Endodermal cell (in vitro differentiated cells): ENCODE data around the gene HTR3E. TPM values are rescaled to one million over a fixed set of nuclear protein-coding genes. Genes with fewer than 3 reads are reported as not detected.

ENCODE experiments used
- DNase-seq: peaks from one replicate; pipeline ENCODE4 v3.0.0-alpha.2; 2017
- H3K27ac ChIP-seq: 2 replicates; pipeline ENCODE4 v1.5.1; 2013; ENCODE audit warnings: mild to moderate bottlenecking, low read depth, low read length, moderate library complexity
- H3K27me3 ChIP-seq: 2 replicates; pipeline ENCODE4 v1.6.1; 2013; ENCODE audit warnings: mild to moderate bottlenecking, low read length, moderate library complexity; ENCODE audit not compliant: insufficient read depth, control insufficient read depth, poor library complexity, severe bottlenecking
- H3K36me3 ChIP-seq: 2 replicates; pipeline ENCODE4 v1.7.0; 2013; ENCODE audit warnings: mild to moderate bottlenecking, low read length, moderate library complexity; ENCODE audit not compliant: control insufficient read depth, insufficient read depth
- H3K4me1 ChIP-seq: one replicate; pipeline ENCODE4 v1.7.0; 2013; ENCODE audit warnings: low read length; ENCODE audit not compliant: control insufficient read depth, insufficient read depth
- H3K4me3 ChIP-seq: 2 replicates; pipeline ENCODE4 v1.5.1; 2013; ENCODE audit warnings: mild to moderate bottlenecking, low read length, moderate library complexity
- H3K9ac ChIP-seq: 2 replicates; pipeline ENCODE4 v1.6.1; 2013; ENCODE audit warnings: mild to moderate bottlenecking, low read length, moderate library complexity; ENCODE audit not compliant: poor library complexity, severe bottlenecking; ENCODE audit errors: extremely low read depth
- H3K9me3 ChIP-seq: 2 replicates; pipeline ENCODE4 v1.6.1; 2013; ENCODE audit warnings: mild to moderate bottlenecking, low read length, moderate library complexity; ENCODE audit not compliant: control insufficient read depth
- H3K27ac Mint-ChIP-seq: 2 replicates; pipeline ENCODE4 v1.8.0; 2020; ENCODE audit warnings: mixed read lengths
- H3K27me3 Mint-ChIP-seq: 2 replicates; pipeline ENCODE4 v1.8.0; 2021; ENCODE audit warnings: mild to moderate bottlenecking, mixed read lengths; ENCODE audit not compliant: insufficient read depth
- H3K36me3 Mint-ChIP-seq: 2 replicates; pipeline ENCODE4 v1.8.0; 2020; ENCODE audit warnings: low read depth, mixed read lengths
- H3K4me1 Mint-ChIP-seq: 2 replicates; pipeline ENCODE4 v1.8.0; 2020; ENCODE audit warnings: mixed read lengths
- H3K4me3 Mint-ChIP-seq: 2 replicates; pipeline ENCODE4 v1.8.0; 2020; ENCODE audit warnings: mild to moderate bottlenecking, moderate library complexity, mixed read lengths
- H3K9me3 Mint-ChIP-seq: 2 replicates; pipeline ENCODE4 v1.8.0; 2020; ENCODE audit warnings: mild to moderate bottlenecking, mixed read lengths
- WGBS, 2 experiments: methylation state at CpG; one replicate each; pipeline versions ENCODE4 v1.1.5 to v1.1.7; 2013; ENCODE audit warnings: missing lambda C conversion rate in 2 of 2, mixed read lengths in 1 of 2; ENCODE audit not compliant: insufficient coverage in 1 of 2, insufficient read length in 1 of 2; 5-methylcytosine and 5-hydroxymethylcytosine counted together
- total RNA-seq, 2 donors: library from RNA; stranded (reverse); fragmentation: NEBNext Ultra II Directional in 1 of 2; extraction: Animal tissue kit (Norgen Biotek cat#: 25700) in 1 of 2; gene quantifications; 2 replicates in 1 of 2; 3 replicates in 1 of 2; pipeline ENCODE4 v1.2.1, GENCODE V29; 2021
- TF ChIP-seq, protein P1 (sequence below): fragments of 200-600 bp; sonication (generic); conservative IDR thresholded peaks from 2 replicates; pipeline ENCODE4 v1.5.0; 2021; ENCODE audit warnings: antibody characterized with exemption, mild to moderate bottlenecking

The HTR3E gene
- total RNA-seq, 2 donors from 2014 or later, result not detected

DNA sequence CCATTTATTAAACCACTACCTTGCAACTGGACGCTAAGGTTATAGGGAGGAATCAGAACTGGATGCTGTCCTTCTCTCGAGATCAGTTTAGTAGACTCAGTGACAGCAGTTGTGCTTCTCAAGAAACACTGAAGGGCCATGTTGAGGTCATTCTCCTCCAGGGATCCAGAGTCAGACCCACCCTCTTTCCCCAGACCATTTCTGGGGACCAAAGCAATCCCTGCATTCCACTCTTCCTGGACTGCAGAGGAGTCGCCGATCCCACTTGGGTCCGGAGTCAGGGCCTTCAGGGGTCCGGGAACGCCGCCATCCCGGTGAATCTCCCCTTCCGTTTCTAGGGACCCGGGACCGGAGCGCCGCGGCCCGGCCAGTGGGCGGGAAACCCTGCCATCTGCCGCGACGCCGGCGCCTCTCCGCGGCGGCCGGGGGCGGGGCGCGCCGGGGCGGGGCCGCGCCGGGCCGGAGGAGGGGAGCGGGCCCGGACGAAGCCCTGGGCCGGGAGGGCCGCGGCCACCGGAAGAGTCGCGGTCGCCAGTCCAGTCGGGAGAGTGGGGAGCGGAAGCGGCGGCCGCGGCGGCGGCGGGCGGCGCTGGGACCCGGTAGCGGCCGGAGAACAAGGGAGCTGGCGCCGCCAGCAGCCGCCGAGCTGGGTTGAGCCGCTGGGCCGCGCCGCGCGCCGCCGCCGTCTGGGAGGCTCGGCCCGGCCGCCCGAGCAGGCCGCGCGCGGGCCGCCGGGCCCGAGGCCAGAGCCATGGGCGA is 58.2 kb downstream of the HTR3E start, which contains the start of gene DVL3:
TSS of gene DVL3 (plus strand) at position 493 of the 759 bp plus-strand sequence. CDS start at position 752, 259 bp downstream.
- no peaks in the 10 kb centered on the region for H3K27me3 Mint-ChIP-seq
- no peaks in the 10 kb centered on the region for H3K9me3 Mint-ChIP-seq
- H3K4me3 ChIP-seq, result peak within 1 kb of the TSS; percentile 91
- TF ChIP-seq, protein P1, sequence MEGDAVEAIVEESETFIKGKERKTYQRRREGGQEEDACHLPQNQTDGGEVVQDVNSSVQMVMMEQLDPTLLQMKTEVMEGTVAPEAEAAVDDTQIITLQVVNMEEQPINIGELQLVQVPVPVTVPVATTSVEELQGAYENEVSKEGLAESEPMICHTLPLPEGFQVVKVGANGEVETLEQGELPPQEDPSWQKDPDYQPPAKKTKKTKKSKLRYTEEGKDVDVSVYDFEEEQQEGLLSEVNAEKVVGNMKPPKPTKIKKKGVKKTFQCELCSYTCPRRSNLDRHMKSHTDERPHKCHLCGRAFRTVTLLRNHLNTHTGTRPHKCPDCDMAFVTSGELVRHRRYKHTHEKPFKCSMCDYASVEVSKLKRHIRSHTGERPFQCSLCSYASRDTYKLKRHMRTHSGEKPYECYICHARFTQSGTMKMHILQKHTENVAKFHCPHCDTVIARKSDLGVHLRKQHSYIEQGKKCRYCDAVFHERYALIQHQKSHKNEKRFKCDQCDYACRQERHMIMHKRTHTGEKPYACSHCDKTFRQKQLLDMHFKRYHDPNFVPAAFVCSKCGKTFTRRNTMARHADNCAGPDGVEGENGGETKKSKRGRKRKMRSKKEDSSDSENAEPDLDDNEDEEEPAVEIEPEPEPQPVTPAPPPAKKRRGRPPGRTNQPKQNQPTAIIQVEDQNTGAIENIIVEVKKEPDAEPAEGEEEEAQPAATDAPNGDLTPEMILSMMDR, result no peak
- peak within 1 kb of the TSS; percentile 75 for H3K9ac ChIP-seq
- H3K4me1 Mint-ChIP-seq, result peaks cover 11% of the 10 kb centered on the region
- H3K9me3 ChIP-seq, result no peaks in the 10 kb centered on the region
- no peaks in the 10 kb centered on the region for H3K27me3 ChIP-seq
- DNase-seq, result peak; percentile 84
- H3K4me3 Mint-ChIP-seq, result peak within 1 kb of the TSS; percentile 97
- WGBS, 2 experiments, result 0 to 1% methylated on average over 9 to 84 of the region's 84 CpGs
- no peaks in the 10 kb centered on the region for H3K4me1 ChIP-seq
- peak within 1 kb of the TSS; percentile 95 for H3K27ac Mint-ChIP-seq
- H3K27ac ChIP-seq, result peak within 1 kb of the TSS; percentile 87
- peaks cover 3% of the 10 kb centered on the region for H3K36me3 ChIP-seq
- peaks cover 2% of the 10 kb centered on the region for H3K36me3 Mint-ChIP-seq

DNA sequence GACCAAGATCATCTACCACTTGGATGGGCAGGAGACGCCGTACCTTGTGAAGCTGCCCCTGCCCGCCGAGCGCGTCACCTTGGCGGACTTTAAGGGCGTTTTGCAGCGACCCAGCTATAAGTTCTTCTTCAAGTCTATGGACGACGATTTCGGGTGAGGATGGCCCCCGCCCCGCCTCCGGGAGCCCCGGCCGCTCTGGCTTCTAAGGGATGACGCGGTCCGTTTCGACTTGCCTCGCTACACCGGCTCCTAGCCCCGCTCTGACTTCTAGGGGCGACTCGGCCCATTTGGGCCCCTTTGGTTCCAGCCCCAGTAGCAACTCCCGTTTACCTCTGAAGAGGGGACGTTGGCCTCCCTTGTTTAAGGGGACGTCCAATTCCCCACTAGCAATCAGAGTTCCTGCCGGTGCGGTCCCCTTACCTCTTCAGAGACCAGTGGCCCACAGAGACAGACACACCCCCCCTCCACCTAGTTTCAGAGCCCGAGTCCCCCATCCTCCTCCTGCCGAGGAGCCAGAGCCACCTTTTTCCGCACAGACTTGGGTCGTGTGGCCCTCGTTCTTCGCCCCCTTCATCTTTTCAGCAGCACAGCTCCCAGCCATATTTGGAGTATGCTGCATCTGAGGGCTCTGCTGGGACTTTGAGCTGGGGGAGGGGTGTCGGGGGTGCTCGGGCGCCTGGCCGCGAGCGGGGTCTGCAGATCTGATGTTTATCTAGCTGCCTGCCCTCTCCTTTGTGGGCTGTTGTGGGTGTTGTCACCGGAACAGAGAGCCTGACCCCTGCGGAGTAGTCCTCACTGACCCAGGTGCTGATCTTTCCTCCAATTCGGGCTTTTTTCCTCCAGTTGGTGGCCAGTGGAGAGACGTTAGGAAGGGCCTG is 59.0 kb downstream of the HTR3E start:
- Histone ChIP-seq H3K27me3 (no peaks in the 10 kb centered on the region), H3K9ac (peak overlapping the region; percentile 75), H3K4me3 (peak overlapping the region; percentile 91), H3K9me3 (no peaks in the 10 kb centered on the region), H3K27ac (peak overlapping the region; percentile 87), H3K36me3 (peaks cover 3% of the 10 kb centered on the region), H3K4me1 (no peaks in the 10 kb centered on the region)
- Mint-ChIP-seq H3K36me3 (peaks cover 2% of the 10 kb centered on the region), H3K27me3 (no peaks in the 10 kb centered on the region), H3K27ac (peak overlapping the region; percentile 95), H3K4me1 (peaks cover 11% of the 10 kb centered on the region), H3K9me3 (no peaks in the 10 kb centered on the region), H3K4me3 (peak overlapping the region; percentile 97)
- TF ChIP-seq, protein P1, result no peak
- WGBS, 2 experiments, result 0% methylated on average over 31 to 47 of the region's 47 CpGs
- peak; percentile 82 for DNase-seq

DNA sequence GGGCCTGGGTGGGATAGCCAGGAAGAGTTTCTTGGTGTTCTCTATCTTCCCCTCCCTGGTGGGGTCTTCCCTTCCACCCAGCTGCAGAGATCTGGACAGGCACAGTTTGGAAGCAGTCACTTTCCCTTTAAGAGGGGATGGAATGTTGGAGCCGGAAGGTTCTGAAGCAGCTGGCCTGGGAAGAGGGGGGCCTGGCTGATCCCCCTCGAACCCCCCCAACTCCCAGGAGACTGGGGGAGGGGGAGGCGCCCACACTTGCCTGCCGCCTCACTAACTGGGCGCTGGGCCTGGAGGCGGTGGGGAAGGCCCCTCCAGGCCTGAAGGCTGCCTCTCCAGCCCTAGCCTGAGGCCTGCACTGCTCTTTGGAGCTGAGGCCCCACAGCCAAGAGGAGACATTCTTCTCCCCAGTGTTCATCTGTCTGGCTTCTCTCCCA is 59.7 kb downstream of the HTR3E start:
- H3K9ac ChIP-seq, result peak overlapping the region; percentile 75
- peaks cover 5% of the 10 kb centered on the region for H3K36me3 Mint-ChIP-seq
- H3K27me3 Mint-ChIP-seq, result no peaks in the 10 kb centered on the region
- H3K9me3 ChIP-seq, result no peaks in the 10 kb centered on the region
- H3K4me1 Mint-ChIP-seq, result peaks cover 11% of the 10 kb centered on the region
- H3K4me3 Mint-ChIP-seq, result peak overlapping the region; percentile 97
- peaks cover 3% of the 10 kb centered on the region for H3K36me3 ChIP-seq
- H3K9me3 Mint-ChIP-seq, result no peaks in the 10 kb centered on the region
- H3K4me1 ChIP-seq, result no peaks in the 10 kb centered on the region
- no peak for DNase-seq
- no peaks in the 10 kb centered on the region for H3K27me3 ChIP-seq
- H3K27ac Mint-ChIP-seq, result peak overlapping the region; percentile 95
- peak overlapping the region; percentile 91 for H3K4me3 ChIP-seq
- peak overlapping the region; percentile 87 for H3K27ac ChIP-seq
- 3% methylated on average over 6 of the region's 6 CpGs; no CpG with 5 or more reads in 1 of the 2 experiments for WGBS, 2 experiments
- TF ChIP-seq, protein P1, result no peak

Other genes with a start within 250 kb of the HTR3E start
- gene PARL, start 212.2 kb upstream of the HTR3E start, total RNA-seq, result 10 to 100 TPM; 77.3 to 83.0 TPM
- gene ABCC5, start 79.2 kb upstream of the HTR3E start, total RNA-seq, result 10 to 100 TPM; 32.8 to 35.7 TPM
- not detected for gene HTR3D, start 65.3 kb upstream of the HTR3E start, total RNA-seq
- gene HTR3C, start 44.0 kb upstream of the HTR3E start, total RNA-seq, result not detected
- gene EIF2B5, start 38.3 kb downstream of the HTR3E start, total RNA-seq, result 10 to 100 TPM; 33.4 to 37.5 TPM
- 10 to 100 TPM; 90.5 to 95.1 TPM for gene DVL3, start 58.3 kb downstream of the HTR3E start, total RNA-seq
- gene AP2M1, start 77.8 kb downstream of the HTR3E start, total RNA-seq, result 100 to 1,000 TPM; 412 to 450 TPM
- gene ABCF3, start 89.1 kb downstream of the HTR3E start, total RNA-seq, result 10 to 100 TPM; 57.6 to 57.8 TPM
- gene VWA5B2, start 132.5 kb downstream of the HTR3E start, total RNA-seq, result under 1 TPM; 0.62 to 0.97 TPM
- 10 to 100 TPM; 37.3 to 42.5 TPM for gene ALG3, start 151.9 kb downstream of the HTR3E start, total RNA-seq
- 1 to 10 TPM; 4.5 to 5.2 TPM for gene EEF1AKMT4, start 152.6 kb downstream of the HTR3E start, total RNA-seq
- gene CAMK2N2, start 164.5 kb downstream of the HTR3E start, total RNA-seq, result 1 to 10 TPM in 1 of 2 donors, under 1 TPM in 1; 0.33 to 1.8 TPM
- not detected for gene ECE2, start 179.0 kb downstream of the HTR3E start, total RNA-seq
- gene PSMD2, start 202.2 kb downstream of the HTR3E start, total RNA-seq, result 100 to 1,000 TPM; 332 TPM
- gene EIF4G1, start 217.5 kb downstream of the HTR3E start, total RNA-seq, result 100 to 1,000 TPM; 408 to 475 TPM
- gene FAM131A, start 240.5 kb downstream of the HTR3E start, total RNA-seq, result 10 to 100 TPM; 18.3 to 24.1 TPM